HG02610 (cell line): ENCODE measurements around the gene MXI1.

Source experiments
- ATAC-seq: cut with Tn5 transposase; IDR thresholded peaks from one replicate; pipeline ENCODE4 v1.9.1; 2021; ENCODE audit warnings: mild to moderate bottlenecking, moderate library complexity; ENCODE audit not compliant: unreplicated experiment

MXI1 gene

DNA sequence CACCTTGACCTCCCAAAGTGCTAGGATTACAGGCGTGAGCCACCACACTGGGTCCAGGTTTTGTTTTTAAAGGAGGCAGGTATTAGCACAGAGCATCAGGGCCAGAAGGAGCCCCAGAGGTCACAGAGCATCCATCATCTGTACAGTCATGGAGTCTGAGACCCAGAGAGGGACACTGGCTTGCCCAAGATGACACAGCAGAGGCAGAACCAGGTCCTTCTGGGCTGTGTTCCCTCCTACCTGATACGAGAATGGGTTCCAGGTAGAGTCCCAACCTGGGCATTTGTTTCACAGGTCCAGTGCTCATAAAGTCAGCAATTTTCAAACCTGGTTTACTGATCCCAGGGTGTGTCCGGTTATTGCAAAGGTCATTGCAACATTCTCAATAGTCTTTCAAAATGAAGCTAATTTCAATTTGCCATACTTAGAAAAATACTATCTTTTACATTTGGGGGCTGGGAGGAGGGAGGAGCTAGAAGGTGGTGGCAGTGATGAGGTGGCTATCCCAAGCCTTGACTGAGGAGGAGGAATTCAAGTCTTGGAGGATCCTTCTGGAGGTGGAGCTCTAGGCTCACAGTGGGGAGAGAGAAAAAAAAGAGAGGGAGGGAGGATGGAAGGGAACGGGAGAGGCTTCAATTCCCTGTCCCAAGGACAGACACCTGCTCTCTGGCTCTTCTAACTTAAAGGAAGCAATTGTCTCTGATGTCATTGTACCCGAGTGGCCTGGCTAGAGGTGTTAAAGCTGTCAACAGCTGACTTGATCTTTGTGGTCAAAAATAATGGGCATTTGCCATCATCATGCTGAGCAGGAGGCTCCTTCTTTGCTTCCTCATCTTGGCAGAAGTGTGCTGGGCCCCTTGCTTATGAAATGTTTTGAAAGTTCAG is 8.1 kb downstream of the MXI1 start:
- no peak for ATAC-seq

DNA sequence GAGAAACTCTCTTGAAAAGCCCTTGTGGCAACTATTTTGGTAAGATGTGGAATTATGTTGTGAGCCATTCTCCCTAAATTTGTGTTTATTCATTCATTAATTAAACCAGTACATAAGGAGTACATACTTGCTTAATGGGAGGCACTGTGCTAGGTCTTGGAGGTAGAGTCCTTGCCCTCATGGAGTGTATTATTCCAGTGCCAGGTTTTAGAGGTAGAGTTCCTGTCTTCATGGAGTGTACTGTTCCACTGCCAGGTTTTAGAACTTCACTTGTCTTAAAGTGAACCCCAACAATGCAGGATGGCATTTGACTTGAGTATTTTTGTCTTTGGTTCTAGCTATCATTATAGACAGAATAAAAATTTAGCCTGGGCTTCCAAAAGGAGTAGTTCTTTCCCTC is 8.8 kb downstream of the MXI1 start:
- no peak for ATAC-seq

- no peak for ATAC-seq
Measured at GRCh38 chr10:110216942-110217661, 9.7 kb downstream of the MXI1 start.

DNA sequence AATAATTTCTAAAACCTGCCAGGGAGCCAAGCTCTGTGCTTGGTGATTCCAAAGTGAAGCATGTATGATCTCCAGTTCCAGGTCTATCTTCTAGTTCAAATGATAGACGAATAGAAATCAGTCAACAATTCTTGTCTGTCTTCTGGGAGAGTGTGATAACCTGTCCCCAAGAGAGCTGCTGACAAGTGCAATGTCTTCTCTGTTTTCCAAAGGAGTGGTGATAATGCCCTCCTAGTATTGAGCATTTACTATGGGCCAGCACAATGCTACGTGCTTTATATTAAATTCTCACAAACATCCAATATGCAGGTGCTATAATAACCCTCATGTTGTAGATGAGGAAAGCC is 10.2 kb downstream of the MXI1 start:
- no peak for ATAC-seq

- no peak for ATAC-seq
Measured at GRCh38 chr10:110218632-110219031, 11.2 kb downstream of the MXI1 start.

GRCh38 chr10:110219884-110220283 is 12.5 kb downstream of the MXI1 start:
- no peak for ATAC-seq

DNA sequence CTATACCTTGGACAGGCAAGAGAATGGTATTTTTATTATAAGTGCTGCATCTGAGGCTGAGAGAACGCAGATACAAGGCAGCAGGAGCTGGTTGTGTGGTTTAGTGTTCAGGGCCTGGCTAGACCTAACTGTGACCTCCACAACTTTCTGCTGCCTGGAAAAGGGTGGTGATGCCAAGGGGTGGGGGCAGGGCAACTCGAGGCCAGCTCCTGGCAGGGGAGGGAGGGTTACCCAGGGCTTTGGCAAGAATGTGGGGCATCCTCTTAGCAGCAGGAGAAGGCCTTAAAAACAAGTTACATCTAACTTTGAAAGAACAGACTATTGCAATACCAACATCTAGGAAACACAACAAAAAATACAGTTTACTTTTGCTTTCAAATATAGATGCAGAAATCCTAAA is 13.0 kb downstream of the MXI1 start:
- ATAC-seq = no peak

DNA sequence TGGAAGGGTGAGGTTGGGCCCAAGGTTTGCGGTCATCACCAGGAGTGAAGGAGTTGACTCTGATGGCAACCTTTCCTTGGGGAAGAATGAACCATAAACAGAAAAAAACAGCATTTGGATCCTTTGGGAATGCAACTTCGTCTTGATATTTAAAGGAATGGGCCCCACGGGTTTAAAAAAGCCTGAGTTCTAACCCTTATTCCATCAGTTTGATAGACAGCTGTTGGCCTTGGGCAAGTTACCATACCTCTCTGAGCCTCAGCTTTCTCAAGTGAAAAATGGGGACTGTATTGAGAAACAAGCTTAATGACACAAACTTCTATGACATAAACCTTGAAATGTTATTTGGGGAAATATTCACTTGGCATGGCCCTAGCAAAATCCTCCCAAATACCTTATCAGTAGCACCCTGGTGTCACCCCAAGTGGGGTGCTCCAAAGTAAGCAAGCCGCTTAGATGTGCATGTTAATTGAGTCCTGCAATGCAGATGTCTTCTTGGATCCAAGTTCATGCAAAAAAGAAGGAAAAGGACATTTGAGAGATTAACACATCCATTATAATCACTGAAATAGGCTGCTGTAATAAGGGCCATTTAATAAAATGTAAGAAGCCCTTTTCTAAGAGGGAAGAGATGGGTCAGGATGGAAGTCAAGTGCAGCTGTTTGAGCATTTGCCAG is 13.8 kb downstream of the MXI1 start:
- ATAC-seq = no peak

- ATAC-seq = peak; percentile 67
Measured at GRCh38 chr10:110221721-110222261, 14.4 kb downstream of the MXI1 start.

GRCh38 chr10:110222641-110223297 is 15.4 kb downstream of the MXI1 start:
- ATAC-seq = no peak

GRCh38 chr10:110223298-110223925 is 16.0 kb downstream of the MXI1 start:
- ATAC-seq = no peak

DNA sequence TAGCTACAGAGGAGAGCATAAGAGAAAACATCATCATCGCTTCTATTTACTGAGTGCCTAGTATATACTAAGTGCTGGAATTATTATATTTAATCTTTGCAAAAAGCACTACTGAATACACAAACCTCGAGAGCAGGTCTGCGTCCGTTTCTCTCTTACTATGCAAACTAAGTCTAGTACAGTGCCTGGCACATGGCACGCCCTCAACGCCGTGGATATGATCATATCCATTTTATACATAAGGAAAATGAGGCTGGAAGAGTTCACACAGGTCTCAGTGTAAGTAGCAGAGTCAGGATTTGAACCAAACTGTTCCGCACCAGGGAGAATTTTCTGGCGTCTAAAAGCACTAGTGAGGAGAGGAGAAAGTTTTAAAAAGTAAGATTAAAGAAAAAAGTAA is 17.6 kb downstream of the MXI1 start:
- no peak for ATAC-seq

DNA sequence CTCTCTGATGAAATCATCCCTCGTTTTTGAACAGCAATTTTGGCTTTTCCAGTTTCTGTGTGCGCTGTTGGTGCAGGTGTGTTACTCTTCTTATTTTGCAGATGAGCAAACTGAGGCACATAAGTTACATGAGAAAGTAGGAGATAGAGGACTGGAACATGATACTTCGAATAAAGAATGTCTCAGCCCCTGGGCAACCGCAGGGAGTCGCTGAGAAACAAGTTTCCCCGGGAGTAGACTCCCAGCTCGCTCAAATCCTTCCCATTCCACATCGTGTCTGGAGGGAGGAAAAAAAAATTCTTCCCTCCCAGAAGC is 18.0 kb downstream of the MXI1 start:
- ATAC-seq = peak; percentile 2

GRCh38 chr10:110225756-110226542 is 18.5 kb downstream of the MXI1 start:
- peak; percentile 62 for ATAC-seq

DNA sequence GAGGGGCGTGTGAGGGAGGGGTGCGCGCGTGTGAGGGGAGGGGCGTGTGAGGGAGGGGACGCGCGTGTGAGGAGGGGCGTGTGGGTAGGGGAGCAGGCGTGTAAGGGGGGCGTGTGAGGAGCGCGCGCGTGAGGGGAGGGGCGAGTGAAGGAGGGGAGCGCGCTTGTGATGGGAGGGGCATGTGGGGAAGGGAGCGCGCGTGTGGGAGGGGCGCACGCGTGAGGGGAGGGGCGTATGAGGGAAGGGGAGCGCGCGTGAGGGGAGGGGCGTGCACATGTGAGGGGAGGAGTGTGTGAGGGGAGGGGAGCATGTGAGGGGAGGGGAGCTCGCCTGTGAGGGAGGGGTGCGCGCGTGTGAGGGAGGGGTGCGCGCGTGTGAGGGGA is 19.1 kb downstream of the MXI1 start:
- no peak for ATAC-seq

DNA sequence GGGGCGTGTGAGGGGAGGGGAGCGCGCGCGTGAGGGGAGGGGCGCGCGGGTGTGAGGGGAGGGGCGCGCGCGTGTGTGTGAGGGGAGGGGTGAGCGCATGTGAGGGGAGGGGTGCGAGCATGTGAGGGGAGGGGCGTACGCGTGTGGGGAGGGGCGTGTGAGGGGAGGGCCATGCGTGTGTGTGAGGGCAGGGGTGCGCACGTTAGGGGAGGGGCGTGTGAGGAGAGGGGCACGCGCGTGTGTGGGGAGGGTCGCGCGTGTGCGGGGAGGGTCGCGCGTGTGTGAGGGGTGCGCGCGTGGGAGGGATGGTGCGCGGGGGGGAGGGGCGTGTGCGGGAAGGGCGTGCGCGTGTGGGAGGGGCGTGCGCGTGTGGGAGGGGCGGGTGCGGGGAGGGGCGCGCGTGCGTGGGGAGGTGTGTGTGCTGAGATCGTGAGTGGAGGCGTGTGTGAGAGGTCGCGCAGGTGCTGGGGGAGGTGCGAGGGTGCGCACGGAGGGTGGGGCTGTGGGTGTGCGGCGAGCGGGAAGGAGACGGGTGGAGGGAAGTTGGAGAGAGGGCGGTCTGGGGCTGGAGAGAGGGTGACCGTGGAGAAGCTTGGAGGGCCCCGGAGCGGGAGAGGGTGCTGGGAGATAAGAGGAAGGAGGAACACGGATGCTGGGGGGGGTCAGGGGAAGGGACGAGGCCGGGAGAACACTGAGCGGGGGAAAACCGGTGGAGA is 19.7 kb downstream of the MXI1 start:
- ATAC-seq = no peak

DNA sequence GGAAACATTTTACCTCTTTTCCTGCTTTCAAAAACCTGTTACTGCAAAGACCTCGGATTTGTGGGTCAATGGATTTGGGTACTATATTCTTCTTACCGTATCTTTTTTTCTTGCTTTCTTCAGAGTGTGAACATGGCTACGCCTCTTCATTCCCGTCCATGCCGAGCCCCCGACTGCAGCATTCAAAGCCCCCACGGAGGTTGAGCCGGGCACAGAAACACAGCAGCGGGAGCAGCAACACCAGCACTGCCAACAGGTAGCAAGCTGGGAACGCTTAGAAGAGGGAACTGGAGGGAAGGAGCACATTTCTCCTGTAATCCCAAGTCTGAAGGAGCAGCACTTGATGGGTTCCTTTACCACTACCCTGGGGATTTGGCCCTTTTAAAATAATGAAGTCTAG is 20.7 kb downstream of the MXI1 start:
- ATAC-seq = no peak

- ATAC-seq = no peak
Measured at GRCh38 chr10:110229155-110229554, 21.8 kb downstream of the MXI1 start.

DNA sequence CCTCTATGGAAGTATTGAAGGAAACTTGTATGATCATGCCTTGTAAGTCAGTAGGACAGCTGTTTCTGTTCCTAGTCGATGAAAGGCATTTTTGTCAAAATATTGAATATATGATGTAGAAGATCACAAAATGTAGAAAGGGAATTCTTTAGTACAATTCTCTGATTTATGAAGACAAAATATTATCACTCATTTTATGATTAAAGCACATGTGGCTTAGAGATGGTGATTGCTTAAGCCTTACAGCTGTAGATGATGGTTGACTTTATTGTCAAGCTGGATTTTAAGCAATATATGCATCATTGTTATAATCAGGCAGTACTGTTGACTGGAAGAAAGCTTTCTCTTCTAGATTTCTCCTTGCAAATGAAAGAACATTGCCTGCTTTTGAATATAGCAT is 26.4 kb downstream of the MXI1 start:
- no peak for ATAC-seq
